ENCODE measurements around the gene FHAD1. TPM values are rescaled to one million over a fixed set of nuclear protein-coding genes. Genes with fewer than 3 reads are reported as not detected.
"Not testable (repeated sequence)": the region's sequence is repeated elsewhere in the genome, so short reads cannot be mapped to it uniquely, and the experiment has no call there.

The FHAD1 gene
- total RNA-seq, 2 donors from 2014 or later, result not detected

GRCh38 chr1:15297975-15298374 is 51.0 kb downstream of the FHAD1 start:
- H3K9me3 ChIP-seq (ENCODE audit: control insufficient read depth, low read length, poor library complexity, severe bottlenecking); DNase-seq; H3K36me3 Mint-ChIP-seq (ENCODE audit: low read depth); ATAC-seq; H3K4me3 Mint-ChIP-seq; H3K4me1 Mint-ChIP-seq; H3K27ac Mint-ChIP-seq: not testable (repeated sequence)
- peaks cover 16% of the 10 kb centered on the region for H3K27me3 Mint-ChIP-seq

- Mint-ChIP-seq H3K36me3 (ENCODE audit: low read depth) (no peaks in the 10 kb centered on the region), H3K27ac (no peak overlapping the region), H3K4me1 (peaks cover 7% of the 10 kb centered on the region), H3K4me3 (no peak overlapping the region), H3K27me3 (peaks cover 11% of the 10 kb centered on the region)
- no peak for ATAC-seq
- DNase-seq, result no peak
- H3K9me3 ChIP-seq (ENCODE audit: control insufficient read depth, low read length, poor library complexity, severe bottlenecking), result no peaks in the 10 kb centered on the region
Observed at GRCh38 chr1:15299179-15299578, 52.2 kb downstream of the FHAD1 start.

- ATAC-seq (no peak), DNase-seq (no peak)
- H3K4me3 Mint-ChIP-seq, result no peak overlapping the region
- H3K9me3 ChIP-seq (ENCODE audit: control insufficient read depth, low read length, poor library complexity, severe bottlenecking), result no peaks in the 10 kb centered on the region
- peaks cover 13% of the 10 kb centered on the region for H3K27me3 Mint-ChIP-seq
- H3K27ac Mint-ChIP-seq, result no peak overlapping the region
- H3K36me3 Mint-ChIP-seq (ENCODE audit: low read depth), result no peaks in the 10 kb centered on the region
- H3K4me1 Mint-ChIP-seq, result peaks cover 9% of the 10 kb centered on the region
Observed at GRCh38 chr1:15299806-15300205, 52.8 kb downstream of the FHAD1 start.

GRCh38 chr1:15303935-15304334 is 56.9 kb downstream of the FHAD1 start:
- H3K9me3 ChIP-seq (ENCODE audit: control insufficient read depth, low read length, poor library complexity, severe bottlenecking), result no peaks in the 10 kb centered on the region
- H3K27me3 Mint-ChIP-seq, result peaks cover 24% of the 10 kb centered on the region
- DNase-seq (no peak), ATAC-seq (no peak)
- H3K4me1 Mint-ChIP-seq, result peaks cover 3% of the 10 kb centered on the region
- peaks cover 3% of the 10 kb centered on the region for H3K36me3 Mint-ChIP-seq (ENCODE audit: low read depth)
- no peak overlapping the region for H3K27ac Mint-ChIP-seq
- no peak overlapping the region for H3K4me3 Mint-ChIP-seq

- H3K27me3 Mint-ChIP-seq, result peaks cover 19% of the 10 kb centered on the region
- no peak overlapping the region for H3K4me3 Mint-ChIP-seq
- H3K4me1 Mint-ChIP-seq, result peaks cover 3% of the 10 kb centered on the region
- ATAC-seq, result peak; percentile 52
- H3K36me3 Mint-ChIP-seq (ENCODE audit: low read depth), result peaks cover 3% of the 10 kb centered on the region
- H3K27ac Mint-ChIP-seq, result no peak overlapping the region
- H3K9me3 ChIP-seq (ENCODE audit: control insufficient read depth, low read length, poor library complexity, severe bottlenecking), result no peaks in the 10 kb centered on the region
- peak; percentile 30 to 59 (median 52) for DNase-seq
Observed at GRCh38 chr1:15304708-15305467, 57.9 kb downstream of the FHAD1 start.

- Mint-ChIP-seq H3K4me3 (no peak overlapping the region), H3K4me1 (peaks cover 3% of the 10 kb centered on the region), H3K27me3 (peaks cover 22% of the 10 kb centered on the region), H3K27ac (no peak overlapping the region), H3K36me3 (ENCODE audit: low read depth) (peaks cover 3% of the 10 kb centered on the region)
- DNase-seq (no peak), ATAC-seq (no peak)
- H3K9me3 ChIP-seq (ENCODE audit: control insufficient read depth, low read length, poor library complexity, severe bottlenecking), result no peaks in the 10 kb centered on the region
Observed at GRCh38 chr1:15305468-15305770, 58.4 kb downstream of the FHAD1 start.

GRCh38 chr1:15306352-15306751 is 59.3 kb downstream of the FHAD1 start:
- H3K36me3 Mint-ChIP-seq (ENCODE audit: low read depth); ATAC-seq; H3K4me3 Mint-ChIP-seq; H3K27ac Mint-ChIP-seq; H3K9me3 ChIP-seq (ENCODE audit: control insufficient read depth, low read length, poor library complexity, severe bottlenecking); DNase-seq; H3K4me1 Mint-ChIP-seq: not testable (repeated sequence)
- H3K27me3 Mint-ChIP-seq, result peaks cover 30% of the 10 kb centered on the region

- Mint-ChIP-seq H3K4me3 (no peak overlapping the region), H3K27ac (no peak overlapping the region), H3K36me3 (ENCODE audit: low read depth) (peaks cover 3% of the 10 kb centered on the region), H3K27me3 (peaks cover 30% of the 10 kb centered on the region), H3K4me1 (peaks cover 3% of the 10 kb centered on the region)
- no peaks in the 10 kb centered on the region for H3K9me3 ChIP-seq (ENCODE audit: control insufficient read depth, low read length, poor library complexity, severe bottlenecking)
- DNase-seq (no peak), ATAC-seq (no peak)
Observed at GRCh38 chr1:15308135-15308534, 61.1 kb downstream of the FHAD1 start.

- Mint-ChIP-seq H3K36me3 (ENCODE audit: low read depth) (peaks cover 3% of the 10 kb centered on the region), H3K4me1 (peaks cover 3% of the 10 kb centered on the region), H3K4me3 (no peak overlapping the region)
Observed at GRCh38 chr1:15308621-15309027, 61.6 kb downstream of the FHAD1 start.

GRCh38 chr1:15309687-15310086 is 62.7 kb downstream of the FHAD1 start:
- DNase-seq (no peak), ATAC-seq (no peak)
- Mint-ChIP-seq H3K4me3 (no peak overlapping the region), H3K4me1 (peaks cover 2% of the 10 kb centered on the region), H3K27me3 (peaks cover 29% of the 10 kb centered on the region), H3K36me3 (ENCODE audit: low read depth) (peaks cover 3% of the 10 kb centered on the region), H3K27ac (no peak overlapping the region)
- H3K9me3 ChIP-seq (ENCODE audit: control insufficient read depth, low read length, poor library complexity, severe bottlenecking), result no peaks in the 10 kb centered on the region

More at GRCh38 chr1:15308621-15309027, 61.6 kb downstream of the FHAD1 start:
- no peak for DNase-seq
- no peaks in the 10 kb centered on the region for H3K9me3 ChIP-seq (ENCODE audit: control insufficient read depth, low read length, poor library complexity, severe bottlenecking)
- peaks cover 30% of the 10 kb centered on the region for H3K27me3 Mint-ChIP-seq
- no peak for ATAC-seq
- H3K27ac Mint-ChIP-seq, result no peak overlapping the region

- no peaks in the 10 kb centered on the region for H3K9me3 ChIP-seq (ENCODE audit: control insufficient read depth, low read length, poor library complexity, severe bottlenecking)
- no peak overlapping the region for H3K4me3 Mint-ChIP-seq
- H3K27ac Mint-ChIP-seq, result no peak overlapping the region
- peaks cover 21% of the 10 kb centered on the region for H3K27me3 Mint-ChIP-seq
- H3K4me1 Mint-ChIP-seq, result no peaks in the 10 kb centered on the region
- DNase-seq, result no peak
- ATAC-seq, result no peak
- H3K36me3 Mint-ChIP-seq (ENCODE audit: low read depth), result peaks cover 3% of the 10 kb centered on the region
Observed at GRCh38 chr1:15310544-15310943, 63.5 kb downstream of the FHAD1 start.

GRCh38 chr1:15311122-15311822 is 64.2 kb downstream of the FHAD1 start:
- Mint-ChIP-seq H3K36me3 (ENCODE audit: low read depth) (no peaks in the 10 kb centered on the region), H3K27me3 (peaks cover 17% of the 10 kb centered on the region)

GRCh38 chr1:15311880-15312279 is 64.9 kb downstream of the FHAD1 start:
- no peak for ATAC-seq
- H3K36me3 Mint-ChIP-seq (ENCODE audit: low read depth), result no peaks in the 10 kb centered on the region
- DNase-seq, result no peak
- no peak overlapping the region for H3K4me3 Mint-ChIP-seq
- peaks cover 21% of the 10 kb centered on the region for H3K27me3 Mint-ChIP-seq
- H3K9me3 ChIP-seq (ENCODE audit: control insufficient read depth, low read length, poor library complexity, severe bottlenecking), result no peaks in the 10 kb centered on the region
- no peak overlapping the region for H3K27ac Mint-ChIP-seq
- H3K4me1 Mint-ChIP-seq, result no peaks in the 10 kb centered on the region

More at GRCh38 chr1:15311122-15311822, 64.2 kb downstream of the FHAD1 start:
- Mint-ChIP-seq H3K4me3 (no peak overlapping the region), H3K4me1 (no peaks in the 10 kb centered on the region), H3K27ac (no peak overlapping the region)
- ATAC-seq (no peak), DNase-seq (no peak)
- no peaks in the 10 kb centered on the region for H3K9me3 ChIP-seq (ENCODE audit: control insufficient read depth, low read length, poor library complexity, severe bottlenecking)
